K562 (cell line): ENCODE measurements around the gene KRTAP2-2. TPM values are rescaled to one million over a fixed set of nuclear protein-coding genes. Genes with fewer than 3 reads are reported as not detected.

ENCODE experiments used
- ATAC-seq: fragments of 200-7000 bp; cut with Tn5 transposase; 3 replicates; pipeline ENCODE4 v1.9.1; 2020; ENCODE audit warnings: moderate library complexity
- BruUV-seq: library from RNA; stranded (reverse); fragments of 400-500 nt; replicated peaks from 2 replicates; lab custom pipeline; 2021; lab: Mats Ljungman, UMichigan
- CTCF ChIA-PET: fragments of 300-600 bp; formaldehyde crosslinking; extraction: SDS; loops from one replicate; lab custom pipeline; 2021; ENCODE audit warnings: low intra/inter-chr PET ratio; lab: Yijun Ruan, JAX
- POLR2A ChIA-PET: fragments of 300-600, 350-650 bp; sonication (Branson Sonifier 250); formaldehyde crosslinking; extraction: SDS; loops from one replicate; lab custom pipeline; 2021; ENCODE audit warnings: antibody characterized with exemption, inconsistent platforms; lab: Yijun Ruan, JAX
- DNase-seq, 4 experiments: peaks; one replicate each; pipeline versions ENCODE4 v3.0.0 to v3.0.0-alpha.2; 2011 to 2018; ENCODE audit warnings: low spot score in 3 of 4, mixed read lengths in 3 of 4; ENCODE audit errors: extremely low read depth in 1 of 4
- FAIRE-seq: peaks from 2 replicates; lab custom pipeline; 2011; peaks lifted over from hg19 to GRCh38; lab: Jason Lieb, UNC
- H2AFZ ChIP-seq: 2 replicates; pipeline ENCODE4 v1.6.0; 2011; ENCODE audit warnings: low read depth, low read length, control low read depth, inconsistent platforms
- H3K27ac ChIP-seq: fragments of 200-600 bp; 3 replicates; pipeline ENCODE4 v1.8.0; 2011; ENCODE audit warnings: low read depth, mild to moderate bottlenecking, control low read depth, inconsistent platforms, low read length, moderate library complexity, mixed read lengths; ENCODE audit errors: extremely low read depth
- H3K27me3 ChIP-seq, 2 experiments: fragments of 300-600 bp in 1 of 2; 2 replicates in 1 of 2; 3 replicates in 1 of 2; pipeline versions ENCODE4 v1.6.0 to v1.8.0; 2011; ENCODE audit warnings: inconsistent platforms in 2 of 2, low read length in 2 of 2, mild to moderate bottlenecking in 1 of 2, mixed read lengths in 1 of 2, moderate library complexity in 1 of 2; ENCODE audit not compliant: control insufficient read depth in 2 of 2, insufficient read depth in 2 of 2
- H3K36me3 ChIP-seq: fragments of 300-600 bp; 3 replicates; pipeline ENCODE4 v1.8.0; 2011; ENCODE audit warnings: mild to moderate bottlenecking, low read length, inconsistent platforms; ENCODE audit not compliant: control insufficient read depth, insufficient read depth
- H3K4me1 ChIP-seq, 2 experiments: fragments of 200-600 bp in 1 of 2; replicated peaks in 1 of 2; 2 replicates in 1 of 2; 3 replicates in 1 of 2; pipeline versions ENCODE4 v1.5.1 to v1.8.0; 2011; ENCODE audit warnings: inconsistent platforms in 2 of 2, low read length in 2 of 2, mild to moderate bottlenecking in 1 of 2, mixed read lengths in 1 of 2, moderate library complexity in 1 of 2; ENCODE audit not compliant: control insufficient read depth in 2 of 2, insufficient read depth in 2 of 2
- H3K4me2 ChIP-seq: 2 replicates; pipeline ENCODE4 v1.6.1; 2011; ENCODE audit warnings: low read length, control low read depth, inconsistent platforms, mixed read lengths; ENCODE audit not compliant: insufficient read depth
- H3K4me3 ChIP-seq: fragments of 200-600 bp; sonication (generic), shearing (Covaris generic); 2 replicates; pipeline ENCODE4 v1.5.1; 2016; ENCODE audit warnings: control low read depth, inconsistent platforms
- H3K79me2 ChIP-seq: fragments of 200-600 bp; 3 replicates; pipeline ENCODE4 v1.8.0; 2011; ENCODE audit warnings: low read length, inconsistent platforms; ENCODE audit not compliant: control insufficient read depth, insufficient read depth
- H3K9ac ChIP-seq, 2 experiments: 2 replicates each; pipeline versions ENCODE4 v1.6.0 to v1.6.1; 2011; ENCODE audit warnings: low read depth in 2 of 2, low read length in 2 of 2, control low read depth in 1 of 2, inconsistent platforms in 1 of 2, mild to moderate bottlenecking in 1 of 2, mixed read lengths in 1 of 2; ENCODE audit not compliant: insufficient read depth in 1 of 2
- H3K9me1 ChIP-seq: one replicate; pipeline ENCODE4 v1.6.0; 2011; ENCODE audit warnings: inconsistent platforms, mild to moderate bottlenecking, low read length, moderate library complexity; ENCODE audit not compliant: control insufficient read depth, insufficient read depth
- H3K9me3 ChIP-seq: replicated peaks from 2 replicates; pipeline ENCODE4 v1.5.1; 2011; ENCODE audit warnings: low read depth, low read length, inconsistent platforms; ENCODE audit not compliant: control insufficient read depth, insufficient read depth
- H4K20me1 ChIP-seq: replicated peaks from 2 replicates; pipeline ENCODE4 v1.6.1; 2011; ENCODE audit warnings: low read length, inconsistent platforms, mixed read lengths; ENCODE audit not compliant: control insufficient read depth, insufficient read depth
- ARHGAP35 ChIP-seq: fragments of 450-650 bp; IDR thresholded peaks from 2 replicates; pipeline ENCODE4 v1.6.1; 2018; ENCODE audit not compliant: partially characterized antibody
- CREBBP ChIP-seq: IDR thresholded peaks from one replicate; pipeline ENCODE4 v1.6.1; 2012; ENCODE audit warnings: low read depth, mild to moderate bottlenecking, control low read depth, inconsistent platforms, low read length
- ETV5 ChIP-seq: sonication (generic); formaldehyde crosslinking; IDR thresholded peaks from 2 replicates; pipeline ENCODE4 v1.4.0; 2020; ENCODE audit warnings: low read depth, mild to moderate bottlenecking, missing genetic modification reagents
- KAT2B ChIP-seq: IDR thresholded peaks from one replicate; pipeline ENCODE4 v1.6.1; 2012; ENCODE audit warnings: low read depth, mild to moderate bottlenecking, control low read depth, inconsistent platforms, low read length, moderate library complexity
- PHB ChIP-seq: fragments of 250-450 bp; sonication (Bioruptor Pico); IDR thresholded peaks from 2 replicates; pipeline ENCODE4 v1.5.0; 2021
- SMARCC2 ChIP-seq: fragments of 450-650 bp; IDR thresholded peaks from 2 replicates; pipeline ENCODE4 v1.6.1; 2017; ENCODE audit warnings: antibody characterized with exemption, moderate library complexity, mild to moderate bottlenecking, low read depth
- TBP ChIP-seq: optimal IDR thresholded peaks from 2 replicates; pipeline ENCODE3; 2011; ENCODE audit warnings: low read depth, low read length, improper control_type of control experiment
- ZNF780A ChIP-seq: fragments of 250-450 bp; sonication (Bioruptor Pico); IDR thresholded peaks from 2 replicates; pipeline ENCODE4 v1.5.0; 2021; ENCODE audit warnings: mild to moderate bottlenecking
- WGBS: fragments of 100-300 bp; shearing (Covaris generic); methylation state at CpG from one replicate; pipeline ENCODE4 v1.1.6; 2016; ENCODE audit warnings: low coverage, mixed read lengths; ENCODE audit not compliant: insufficient coverage; ENCODE audit errors: missing lambda C conversion rate; 5-methylcytosine and 5-hydroxymethylcytosine counted together
- in situ Hi-C: fragments of 300-500 bp; cut with MboI; formaldehyde crosslinking; loops from 4 replicates; pipeline ENCODE4 v1.15.0; 2018; ENCODE audit warnings: inconsistent platforms, mixed read lengths
- intact Hi-C: fragments of 100-400 bp; cut with micrococcal nuclease; formaldehyde crosslinking; loops from 2 replicates; pipeline ENCODE4 v1.14.2; 2022
- polyA plus RNA-seq, 8 experiments: library from polyadenylated mRNA; depleted of rRNA in 4 of 8; stranded (reverse) in 5 of 8; unstranded in 3 of 8; fragments of >200 nt; fragmentation: Nextera tagmentation in 2 of 8; fragmentation: Illumina TruSeq in 1 of 8; extraction: Ambion mirVana in 2 of 8; extraction: Trizol in 1 of 8; gene quantifications; 2 replicates each; pipeline versions ENCODE4 v1.2.1 to v1.2.3, GENCODE V29; 2011 to 2014; ENCODE audit warnings: inconsistent platforms in 1 of 8, missing spikeins in 1 of 8
- total RNA-seq, 7 experiments: library from RNA; depleted of rRNA in 6 of 7; stranded (reverse); fragments of >200 nt in 6 of 7; fragmentation: Illumina TruSeq in 2 of 7; extraction: Trizol in 2 of 7; gene quantifications; 2 replicates each; pipeline versions ENCODE4 v1.2.1 to v1.2.3, GENCODE V29; 2011 to 2021; ENCODE audit warnings: low replicate concordance in 1 of 7

The KRTAP2-2 gene
- total and polyA plus RNA-seq, 9 of the 15 experiments (the other 6 are each of a cell fraction or from before 2014, with no cell fraction given), result not detected

DNA sequence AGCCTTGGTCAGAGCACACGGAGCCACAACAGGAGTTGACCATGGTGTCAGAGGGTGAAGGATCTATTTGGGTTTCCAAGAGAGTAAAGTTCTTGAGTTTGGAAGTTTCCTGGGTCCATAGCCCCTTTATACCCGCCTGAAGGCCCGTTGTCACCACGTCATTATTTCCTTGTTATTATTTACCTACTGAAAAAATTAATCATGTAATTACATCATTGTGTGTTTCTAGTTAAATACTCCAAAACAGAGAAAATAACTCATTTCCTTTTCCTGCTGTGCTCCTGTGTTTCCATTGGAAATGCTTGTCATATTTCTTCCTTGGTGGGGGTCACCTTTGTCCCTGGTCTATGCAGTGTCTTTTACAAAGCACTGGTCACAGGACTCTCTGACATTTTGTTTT, 43.0 kb upstream of the KRTAP2-2 start, which contains the start of gene KRTAP4-8:
Gene KRTAP4-8, minus strand, starts transcription at position 101 of the 400 bp plus-strand sequence. Its CDS starts 58 bp downstream, at position 43.
- no peak within 1 kb of the TSS for H3K4me2 ChIP-seq
- WGBS, result 2% methylated on average over 4 of the region's 4 CpGs
- FAIRE-seq (no peak), ATAC-seq (no peak), DNase-seq (no peak)
- ChIA-PET POLR2A (no interaction called here), CTCF (no interaction called here)
- H3K9me1 ChIP-seq, result no peaks in the 10 kb centered on the region
- no peak within 1 kb of the TSS for H3K4me3 ChIP-seq
- TF ChIP-seq TBP, result no peak
- no peak for TF ChIP-seq SMARCC2
- TF ChIP-seq ETV5, result no peak
- no peak for TF ChIP-seq ARHGAP35
- no peak for TF ChIP-seq KAT2B
- TF ChIP-seq ZNF780A (CRISPR knock-in tag), result no peak
- TF ChIP-seq PHB (CRISPR knock-in tag), result no peak
- no peak for TF ChIP-seq CREBBP
- H3K79me2 ChIP-seq, result no peaks in the 10 kb centered on the region
- H3K27ac ChIP-seq, result no peak within 1 kb of the TSS
- in situ Hi-C loops (no loop called here), intact Hi-C loops (no loop called here)
- no peaks in the 10 kb centered on the region for H3K9me3 ChIP-seq
- no TSS peak for BruUV-seq
- no peaks in the 10 kb centered on the region for H4K20me1 ChIP-seq
- peaks cover 0 to 7% of the 10 kb centered on the region in 2 experiments; a peak in 1 of 5 replicates for H3K27me3 ChIP-seq
- no peak within 1 kb of the TSS for H2AFZ ChIP-seq
- no peaks in the 10 kb centered on the region for H3K4me1 ChIP-seq
- no peaks in the 10 kb centered on the region for H3K36me3 ChIP-seq
- H3K9ac ChIP-seq, result no peak within 1 kb of the TSS
